ENCODE measurements around the gene MROH8. TPM values are rescaled to one million over a fixed set of nuclear protein-coding genes. Genes with fewer than 3 reads are reported as not detected.

MROH8 gene
- total and polyA plus RNA-seq, 2 experiments from 2014 or later: 5.8 to 12.1 TPM

GRCh38 chr20:37162646-37163045 lies 16.7 kb downstream of the MROH8 start:
- no peaks in the 10 kb centered on the region for H3K27me3 ChIP-seq
- H3K4me3 ChIP-seq: no peak overlapping the region
- no peak for DNase-seq (ENCODE audit: low read depth in 1 of 2, low spot score in 1 of 2)
- H3K27ac ChIP-seq: no peak overlapping the region
- no peaks in the 10 kb centered on the region for H3K4me1 ChIP-seq (ENCODE audit: low read depth)
- no peaks in the 10 kb centered on the region for H3K9me3 ChIP-seq (ENCODE audit: low read depth)
- H3K36me3 ChIP-seq: no peaks in the 10 kb centered on the region
- TF ChIP-seq CTCF (IDR thresholded peaks at IDR 0.05; ENCODE audit: low read depth, low read length): no peak

GRCh38 chr20:37161830-37162549 lies 17.4 kb downstream of the MROH8 start:
- Histone ChIP-seq H3K36me3 (no peaks in the 10 kb centered on the region), H3K4me3 (no peak overlapping the region), H3K27ac (no peak overlapping the region), H3K27me3 (no peaks in the 10 kb centered on the region), H3K4me1 (ENCODE audit: low read depth) (no peaks in the 10 kb centered on the region), H3K9me3 (ENCODE audit: low read depth) (no peaks in the 10 kb centered on the region)
- TF ChIP-seq CTCF (IDR thresholded peaks at IDR 0.05; ENCODE audit: low read depth, low read length): no peak
- DNase-seq (ENCODE audit: low read depth in 1 of 2, low spot score in 1 of 2): no peak

- H3K4me1 ChIP-seq (ENCODE audit: low read depth): no peaks in the 10 kb centered on the region
- H3K4me3 ChIP-seq: no peak overlapping the region
- no peak overlapping the region for H3K27ac ChIP-seq
- no peaks in the 10 kb centered on the region for H3K9me3 ChIP-seq (ENCODE audit: low read depth)
- H3K36me3 ChIP-seq: no peaks in the 10 kb centered on the region
- H3K27me3 ChIP-seq: no peaks in the 10 kb centered on the region
- no peak for TF ChIP-seq CTCF (IDR thresholded peaks at IDR 0.05; ENCODE audit: low read depth, low read length)
- no peak for DNase-seq (ENCODE audit: low read depth in 1 of 2, low spot score in 1 of 2)
These were observed 18.7 kb downstream of the MROH8 start for GRCh38 chr20:37160683-37161082.

GRCh38 chr20:37158248-37158647 lies 21.1 kb downstream of the MROH8 start:
- no peaks in the 10 kb centered on the region for H3K36me3 ChIP-seq

GRCh38 chr20:37155987-37156386 lies 23.4 kb downstream of the MROH8 start:
- DNase-seq (ENCODE audit: low read depth in 1 of 2, low spot score in 1 of 2): no peak
- no peak for TF ChIP-seq CTCF (IDR thresholded peaks at IDR 0.05; ENCODE audit: low read depth, low read length)
- Histone ChIP-seq H3K27ac (no peak overlapping the region), H3K36me3 (no peaks in the 10 kb centered on the region), H3K4me3 (no peak overlapping the region), H3K27me3 (no peaks in the 10 kb centered on the region), H3K4me1 (ENCODE audit: low read depth) (no peaks in the 10 kb centered on the region), H3K9me3 (ENCODE audit: low read depth) (no peaks in the 10 kb centered on the region)

More at GRCh38 chr20:37158248-37158647, 21.1 kb downstream of the MROH8 start:
- Histone ChIP-seq H3K27ac (no peak overlapping the region), H3K27me3 (no peaks in the 10 kb centered on the region), H3K9me3 (ENCODE audit: low read depth) (no peaks in the 10 kb centered on the region), H3K4me3 (no peak overlapping the region), H3K4me1 (ENCODE audit: low read depth) (no peaks in the 10 kb centered on the region)
- no peak for TF ChIP-seq CTCF (IDR thresholded peaks at IDR 0.05; ENCODE audit: low read depth, low read length)
- no peak for DNase-seq (ENCODE audit: low read depth in 1 of 2, low spot score in 1 of 2)

Measured in cardiac muscle cell (in vitro differentiated cells and primary cell).